GM21786 (cell line): ENCODE results near the gene GXYLT1.
"Not testable (repeated sequence)": the region's sequence is repeated elsewhere in the genome, so short reads cannot be mapped to it uniquely, and the experiment has no call there.

ENCODE experiments used
- ATAC-seq: cut with Tn5 transposase; IDR thresholded peaks from one replicate; pipeline ENCODE4 v1.9.1; 2021; ENCODE audit not compliant: unreplicated experiment

The GXYLT1 gene

DNA sequence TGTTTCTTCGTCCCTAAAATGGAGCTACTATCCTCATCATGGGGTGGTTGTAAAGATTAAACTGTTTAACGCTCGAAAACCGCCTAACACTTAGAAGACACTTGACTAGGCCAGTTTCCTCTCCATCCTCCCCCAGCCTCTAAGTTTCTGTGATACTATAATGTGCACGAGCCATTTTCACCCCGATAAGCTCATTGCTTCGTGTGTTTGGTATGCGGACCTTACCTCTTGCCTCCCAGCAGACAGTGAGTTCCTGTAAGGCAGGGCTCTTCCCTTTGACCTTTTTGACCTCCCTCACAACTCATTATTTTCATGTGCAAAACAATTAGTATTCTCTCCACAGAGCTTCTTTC lies 499 bp upstream of the GXYLT1 start:
- no peak for ATAC-seq

DNA sequence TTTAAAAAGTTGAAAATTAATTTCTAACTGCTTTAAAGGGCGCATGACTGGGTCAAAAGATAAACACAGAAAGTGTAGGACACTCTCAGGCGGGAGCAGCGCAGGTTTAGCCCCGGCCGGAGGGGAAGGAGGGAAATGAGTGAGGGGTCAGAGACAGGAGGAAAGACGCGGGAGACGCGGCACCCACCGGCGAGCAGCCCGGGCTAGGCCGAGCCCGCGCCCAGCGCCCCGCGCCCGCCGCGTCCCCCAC lies 591 bp downstream of the GXYLT1 start:
- no peak for ATAC-seq

DNA sequence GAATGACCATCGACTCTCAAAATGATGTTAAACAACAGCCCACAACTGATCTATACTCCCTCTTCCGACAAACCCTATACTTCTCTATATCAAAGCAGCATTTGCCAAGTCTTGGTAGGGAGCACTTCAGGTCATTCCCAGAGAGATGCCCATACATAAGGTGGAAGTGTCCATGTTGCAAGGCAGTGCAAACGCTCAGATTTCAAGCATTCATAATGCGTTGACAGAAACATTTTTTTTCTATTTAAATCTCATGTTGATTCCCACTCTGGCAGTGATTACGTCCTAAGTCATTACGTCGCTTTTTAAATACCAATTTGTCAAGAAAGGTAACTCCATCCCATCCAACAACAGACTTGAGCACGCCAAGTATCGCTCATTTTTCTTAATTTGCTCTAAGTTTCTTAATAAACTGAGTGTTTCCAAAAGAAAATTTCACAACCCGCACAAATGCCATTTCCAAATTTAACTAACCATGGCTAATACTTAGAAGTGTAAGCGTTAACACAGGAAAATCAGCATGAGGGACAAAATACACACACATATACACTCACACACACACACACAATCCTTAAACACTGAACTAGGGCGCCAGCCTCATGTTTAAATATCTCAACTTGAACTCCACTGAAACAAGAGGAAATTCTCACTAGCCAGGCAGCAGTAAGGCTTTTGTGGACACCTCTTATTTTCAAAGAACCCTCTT lies 1.1 kb downstream of the GXYLT1 start:
- ATAC-seq: no peak

DNA sequence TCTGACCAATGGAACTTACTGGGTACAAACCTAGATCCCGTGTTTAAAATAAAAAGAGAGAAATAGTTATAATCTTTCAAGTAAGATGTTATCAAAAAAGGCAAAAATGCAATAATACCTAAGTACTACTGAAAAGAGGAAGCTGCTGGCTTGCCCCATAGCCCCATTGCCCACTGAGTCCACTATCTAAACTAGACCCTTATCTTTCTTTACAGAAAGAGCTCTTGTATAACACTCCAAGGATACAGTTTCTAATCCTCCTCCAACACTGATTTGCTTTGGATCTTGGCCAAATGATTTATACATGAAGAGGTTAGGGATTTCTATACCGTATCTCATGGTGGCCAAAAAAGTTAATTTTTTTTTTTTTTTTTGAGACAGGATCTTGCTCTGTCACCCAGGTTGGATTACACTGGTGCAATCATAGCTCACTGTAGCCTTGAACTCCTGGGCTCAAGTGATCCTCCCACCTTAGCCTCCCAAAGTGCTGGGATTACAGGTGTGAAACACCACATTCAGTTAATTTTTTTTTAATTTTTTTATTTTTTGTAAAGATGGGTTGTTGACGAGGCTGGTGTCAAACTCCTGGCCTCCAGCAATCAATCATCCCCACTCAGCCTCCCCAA lies 2.6 kb downstream of the GXYLT1 start:
- no peak for ATAC-seq

DNA sequence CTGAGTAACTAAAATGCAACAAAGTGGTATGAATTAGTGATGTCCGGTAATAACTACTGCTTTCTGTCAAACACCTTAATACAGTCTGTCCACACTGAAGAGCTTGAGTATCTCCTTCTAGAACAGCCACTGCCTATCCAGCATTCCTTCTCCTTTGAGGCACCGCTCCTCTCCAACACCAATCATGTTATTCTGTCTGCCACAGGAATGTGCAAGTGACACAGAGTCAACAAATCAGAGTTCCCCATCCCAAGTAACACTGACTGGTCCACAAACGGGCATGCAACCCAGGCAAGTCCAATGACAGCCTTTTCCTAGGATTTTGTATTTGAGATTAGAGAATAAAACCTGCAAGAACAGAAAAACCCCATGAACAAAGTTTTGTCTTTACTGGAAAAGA lies 3.8 kb downstream of the GXYLT1 start:
- ATAC-seq: no peak

DNA sequence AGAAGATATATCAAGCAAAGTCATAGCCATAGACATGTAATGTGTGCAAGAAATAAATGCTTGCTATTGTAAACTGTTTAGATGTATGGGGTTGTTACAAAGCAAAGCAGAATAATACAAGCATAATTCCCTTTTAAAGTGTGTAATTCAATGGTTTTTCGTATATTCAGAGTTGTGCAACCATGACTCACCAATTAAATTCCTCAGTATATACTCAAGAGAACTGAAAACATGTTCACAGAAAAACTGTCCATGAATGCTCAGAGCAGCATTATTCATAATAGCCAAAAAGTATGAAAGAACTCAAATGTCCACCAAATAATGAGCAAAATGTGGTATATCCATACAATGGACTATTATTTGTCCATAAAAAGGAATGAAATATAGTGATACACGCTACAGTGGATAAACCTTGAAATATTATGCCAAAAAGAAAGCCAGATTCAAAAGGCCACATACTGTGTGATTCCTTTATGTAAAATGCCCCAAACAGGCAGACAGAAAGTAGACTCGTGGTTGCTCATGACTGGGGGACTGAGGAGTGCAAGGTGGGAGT lies 9.3 kb downstream of the GXYLT1 start:
- no peak for ATAC-seq

DNA sequence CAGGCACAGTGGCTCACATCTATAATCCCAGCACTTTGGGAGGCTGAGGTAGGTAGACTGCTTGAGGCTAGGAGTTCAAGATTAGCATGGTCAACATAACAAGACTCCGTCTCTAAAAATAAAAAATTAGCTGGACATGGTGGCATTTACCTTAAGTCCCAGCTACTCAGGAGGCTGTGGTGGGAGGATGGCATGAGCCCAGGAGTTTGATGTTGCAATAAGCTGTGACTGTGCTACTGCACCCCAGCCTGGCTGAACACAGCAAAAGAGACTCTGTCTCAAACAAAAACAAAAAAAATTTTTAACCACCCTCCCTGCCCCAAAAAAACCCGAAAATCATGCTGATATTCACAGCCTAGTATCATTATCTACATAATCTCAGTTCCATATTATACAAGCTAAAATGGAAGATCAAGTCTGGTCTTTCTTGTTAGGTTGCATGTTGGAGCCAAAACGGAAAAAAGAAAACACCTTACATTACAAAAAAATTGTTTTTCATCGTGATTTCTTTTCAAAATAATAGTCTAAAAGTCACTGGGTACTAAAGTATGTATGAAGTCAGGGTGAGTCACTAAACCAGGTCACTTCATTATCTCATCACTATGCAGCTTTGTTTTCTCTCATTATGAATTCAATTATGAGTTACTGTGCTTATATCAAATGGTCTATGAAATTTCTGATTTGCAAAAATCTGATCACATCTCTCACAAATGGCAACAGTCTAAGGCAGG lies 13.8 kb downstream of the GXYLT1 start:
- ATAC-seq: no peak

DNA sequence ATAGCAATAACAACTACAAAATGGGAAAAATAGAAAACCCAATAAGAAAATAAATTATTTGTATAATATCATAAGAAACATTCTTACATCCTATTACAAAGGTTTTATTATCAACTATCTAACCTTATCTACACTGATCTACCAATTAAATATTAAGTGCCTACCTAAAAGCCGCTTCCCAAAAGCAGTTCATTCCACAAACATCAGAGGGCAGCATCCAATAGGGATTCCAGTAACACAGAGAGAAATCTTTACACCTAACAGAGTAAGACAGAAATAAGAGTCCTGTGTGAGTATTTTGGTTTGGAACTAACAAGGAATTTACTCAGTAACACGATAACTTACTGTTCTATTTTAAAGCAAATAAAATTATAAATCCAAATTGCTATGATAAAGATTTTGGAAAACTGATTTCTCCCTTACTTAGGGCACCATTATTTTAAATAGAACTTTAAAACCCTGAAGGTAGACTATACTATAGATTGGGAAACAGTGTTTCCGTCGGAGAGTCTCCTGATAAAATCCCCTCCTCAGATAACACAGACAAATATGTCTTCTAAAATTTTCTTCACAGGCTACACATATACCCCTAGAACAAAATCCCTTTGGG lies 15.0 kb downstream of the GXYLT1 start:
- ATAC-seq: no peak

DNA sequence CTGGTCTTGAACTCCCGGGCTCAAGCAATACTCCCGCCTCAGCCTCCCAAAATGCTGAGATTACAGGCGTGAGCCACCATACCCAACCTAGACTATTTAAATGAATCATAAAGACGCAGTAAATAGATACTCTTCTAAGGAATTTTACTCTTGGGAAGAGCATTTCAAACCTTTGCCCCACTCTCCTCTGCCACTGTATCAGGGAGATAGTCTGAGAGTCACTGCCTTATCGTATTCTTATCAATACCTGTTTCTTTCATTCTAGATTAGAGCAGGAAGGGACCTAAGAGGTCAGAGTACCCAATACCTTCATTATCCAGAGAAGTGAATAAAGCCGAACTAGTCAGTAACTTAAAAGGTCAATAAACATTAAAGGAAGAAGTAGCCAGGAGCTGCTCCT lies 15.8 kb downstream of the GXYLT1 start:
- no peak for ATAC-seq

DNA sequence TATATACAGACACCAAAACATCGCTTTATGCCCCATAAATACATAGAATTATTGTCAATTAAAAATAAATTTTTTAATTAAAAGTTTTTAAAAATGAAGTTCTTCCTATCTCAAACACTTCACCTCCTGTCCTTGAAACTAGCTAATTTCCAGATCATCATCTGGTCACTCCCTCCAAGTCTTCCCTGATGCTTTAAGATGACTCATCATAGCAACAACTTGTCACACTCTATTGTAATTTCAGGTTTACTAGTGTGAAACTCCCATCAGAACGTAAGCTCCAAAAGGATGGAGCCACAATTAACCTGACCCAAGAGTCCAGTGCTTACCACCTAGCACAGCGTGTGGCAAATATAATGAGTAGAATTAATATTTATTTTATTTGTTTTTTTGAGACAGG lies 16.3 kb downstream of the GXYLT1 start:
- ATAC-seq: no peak

DNA sequence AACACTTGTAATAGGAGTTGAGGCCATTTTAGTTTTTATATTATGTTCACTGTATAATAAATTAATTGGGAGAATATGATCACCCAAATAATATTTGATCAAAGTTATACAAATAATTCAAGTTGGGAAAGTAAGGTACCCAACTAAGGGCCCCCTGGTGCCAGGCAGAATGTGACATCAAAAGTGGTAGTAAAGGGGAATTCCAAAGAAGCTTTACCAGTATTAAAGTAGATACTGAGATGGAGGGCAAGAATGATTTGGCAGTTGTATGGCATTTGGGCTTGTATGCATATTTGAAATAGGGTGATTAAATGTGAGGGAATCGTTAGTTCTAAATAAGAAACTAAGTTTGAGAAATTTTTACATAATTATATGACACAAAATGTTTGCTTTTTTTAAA lies 17.7 kb downstream of the GXYLT1 start:
- no peak for ATAC-seq

DNA sequence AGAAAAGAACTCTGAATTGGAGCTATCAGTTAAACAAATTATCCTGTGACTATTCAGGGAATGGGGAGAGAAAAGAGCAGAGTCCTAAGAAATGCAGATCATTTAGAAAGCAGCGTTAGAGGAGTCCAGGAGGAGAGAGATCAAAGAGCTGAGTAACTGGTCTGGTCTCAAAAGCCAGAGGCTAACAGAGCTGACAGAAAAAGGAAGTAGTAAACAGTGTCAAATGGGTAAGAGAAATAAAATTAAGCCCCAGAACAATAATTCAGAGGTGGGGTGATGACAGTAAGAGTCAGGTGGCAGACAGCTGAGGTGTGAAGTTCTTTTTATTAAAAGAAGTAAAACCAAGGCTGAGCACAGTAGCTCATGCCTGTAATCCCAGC lies 19.3 kb downstream of the GXYLT1 start:
- ATAC-seq: no peak

DNA sequence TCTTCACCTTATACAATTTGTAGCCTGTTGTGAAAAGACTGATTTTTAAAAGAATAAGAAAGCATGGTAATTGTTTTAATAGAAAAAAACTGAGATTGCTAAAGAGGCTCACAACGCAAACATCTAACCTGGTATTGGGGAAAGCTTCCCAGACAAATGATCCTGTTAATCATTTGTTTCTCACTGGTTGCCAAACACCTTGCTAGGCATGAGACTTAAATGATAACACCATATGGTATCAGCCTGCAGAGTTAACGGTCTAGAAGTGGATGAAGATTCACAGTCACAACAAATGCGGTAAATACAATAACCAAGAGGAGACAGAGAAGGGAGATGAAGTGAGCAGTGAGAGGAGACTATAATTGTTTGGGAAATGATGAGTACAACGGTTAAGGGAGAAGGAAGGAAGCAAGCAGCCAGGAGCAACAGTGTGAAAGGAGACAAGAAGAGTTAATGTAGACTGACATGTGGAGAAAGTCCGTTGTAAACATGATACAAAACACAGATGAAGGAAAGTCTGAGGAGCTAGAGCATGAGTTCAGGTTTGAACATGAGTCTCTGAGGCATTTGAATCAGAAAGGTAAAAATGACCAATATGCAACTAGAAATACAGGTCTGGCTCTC lies 19.8 kb downstream of the GXYLT1 start:
- no peak for ATAC-seq

DNA sequence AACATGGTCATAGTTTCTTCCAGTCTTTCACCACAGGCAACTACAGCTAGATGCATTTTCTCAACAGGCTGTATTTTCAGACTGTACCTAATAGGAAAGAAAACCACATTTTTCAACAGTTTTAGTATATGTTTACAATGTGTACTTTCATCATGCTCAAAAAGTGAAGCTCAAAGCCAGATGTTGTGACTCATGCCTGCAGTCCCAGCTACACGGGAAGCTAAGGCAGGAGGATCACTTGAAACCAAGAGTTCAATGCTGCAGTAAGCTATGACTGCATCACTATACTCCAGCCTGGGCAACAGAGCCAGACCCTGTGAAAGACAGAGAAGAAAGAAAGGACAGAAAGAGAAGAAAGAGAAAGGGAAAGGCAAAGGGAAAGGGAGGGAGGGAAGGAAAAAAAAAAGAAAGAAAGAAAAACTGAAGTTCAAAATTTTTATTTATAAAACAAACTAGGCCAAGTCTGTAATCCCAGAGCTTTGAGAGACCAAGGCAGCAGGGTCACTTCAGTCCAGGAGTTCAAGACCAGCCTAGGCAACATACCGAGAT lies 25.5 kb downstream of the GXYLT1 start:
- ATAC-seq: no peak

DNA sequence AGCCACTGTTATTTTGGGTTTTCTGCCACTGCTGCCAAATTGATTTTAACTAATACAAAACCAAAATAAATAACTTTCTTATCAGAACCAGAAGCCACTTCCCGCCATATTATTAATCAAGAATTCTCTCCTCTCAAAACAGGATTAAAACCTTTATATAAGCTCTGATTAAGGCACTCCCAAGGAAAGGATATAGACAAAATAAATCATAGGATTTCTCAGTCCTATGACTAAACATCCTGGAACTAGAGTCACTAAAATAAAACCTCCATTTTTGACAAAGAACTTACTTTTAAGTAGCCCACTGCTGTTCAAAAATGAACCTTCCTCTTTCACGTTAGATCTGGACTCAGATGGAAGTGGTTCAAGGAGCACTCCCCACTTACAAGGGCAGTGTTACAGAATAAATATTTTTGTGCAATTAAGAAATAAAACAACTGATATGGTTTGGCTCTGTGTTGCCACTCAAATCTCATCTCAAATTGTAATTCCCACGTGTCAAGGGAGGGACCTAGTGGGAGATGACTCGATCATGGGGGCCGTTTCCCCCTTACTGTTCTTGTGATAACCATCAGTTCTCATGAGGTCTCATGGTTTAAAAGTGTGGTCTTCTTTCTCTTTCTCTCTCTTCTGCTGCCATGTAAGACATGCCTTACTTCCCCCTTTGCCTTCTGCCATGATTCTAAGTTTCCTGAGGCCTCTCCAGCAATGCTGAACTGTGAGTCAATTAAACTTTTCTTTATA lies 26.4 kb downstream of the GXYLT1 start:
- no peak for ATAC-seq

DNA sequence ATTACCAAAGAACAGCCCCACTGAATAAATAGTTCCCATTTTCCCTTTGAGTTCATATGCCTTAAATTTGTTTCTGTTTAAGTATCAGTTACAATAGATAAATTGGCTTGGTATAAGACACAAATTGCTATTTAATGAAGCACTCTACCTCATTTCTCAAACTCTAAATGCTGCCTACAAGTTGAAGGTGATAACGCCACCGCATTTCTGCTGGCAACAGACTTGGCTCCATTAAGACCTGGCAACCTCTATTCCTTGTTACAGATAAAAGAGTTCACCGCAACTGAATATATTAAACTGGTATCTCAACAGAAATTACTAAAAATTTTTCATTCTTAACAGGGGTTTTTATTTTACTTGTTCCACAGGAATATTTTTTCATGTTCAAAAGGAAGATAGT lies 35.6 kb downstream of the GXYLT1 start:
- no peak for ATAC-seq

DNA sequence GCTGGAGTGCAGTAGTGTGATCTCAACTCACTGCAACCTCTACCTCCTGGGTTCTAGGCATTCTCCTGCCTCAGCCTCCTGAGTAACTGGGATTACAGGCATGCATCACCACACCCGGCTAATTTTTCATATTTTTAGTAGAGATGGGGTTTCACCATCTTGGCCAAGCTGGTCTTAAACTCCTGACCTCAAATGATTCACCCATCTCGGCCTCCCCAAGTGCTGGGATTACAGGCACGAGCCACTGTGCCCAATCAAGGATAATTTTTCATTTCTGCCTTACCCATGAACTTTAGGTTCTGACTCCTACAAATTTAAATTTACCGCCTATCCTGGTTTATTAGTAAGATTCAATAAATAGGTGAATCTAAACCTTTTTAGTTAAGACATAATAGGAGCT lies 37.9 kb downstream of the GXYLT1 start:
- not testable (repeated sequence) for ATAC-seq

DNA sequence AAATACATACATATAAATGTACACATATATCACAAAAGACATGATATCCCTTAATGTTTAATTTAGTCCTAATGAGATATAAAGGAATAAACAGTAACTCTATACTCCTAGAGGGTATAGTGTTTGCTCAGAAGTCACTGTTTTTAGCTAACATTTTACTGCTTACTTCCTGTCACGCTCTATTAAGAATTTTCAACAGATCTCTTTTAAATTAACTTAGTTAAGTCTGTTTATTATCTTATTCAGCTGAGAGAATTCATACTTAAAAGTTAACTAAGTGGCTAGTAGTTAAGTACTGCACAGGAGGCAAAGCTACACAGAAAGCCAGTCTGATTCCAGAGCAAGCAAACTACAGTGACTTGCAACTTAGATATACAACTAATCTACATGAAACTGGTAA lies 39.9 kb downstream of the GXYLT1 start:
- ATAC-seq: no peak

DNA sequence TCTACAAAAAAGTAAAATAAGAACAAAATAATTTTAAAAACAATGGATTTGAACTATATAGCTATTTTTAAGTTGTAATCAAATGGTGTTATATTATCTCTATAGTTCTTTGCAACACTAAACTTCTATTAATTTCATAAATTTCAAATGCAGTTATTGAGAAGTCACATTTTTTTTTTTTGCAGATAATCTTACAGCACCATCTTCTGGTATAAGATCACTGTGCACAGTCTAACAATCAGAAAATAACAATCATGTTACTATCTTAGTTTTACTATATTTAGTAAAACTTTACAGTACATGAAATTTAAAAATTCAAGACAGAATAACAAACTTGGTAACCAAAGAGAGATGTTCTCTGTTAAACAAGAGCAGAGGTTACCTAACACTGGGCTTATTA lies 40.6 kb downstream of the GXYLT1 start:
- ATAC-seq: no peak

DNA sequence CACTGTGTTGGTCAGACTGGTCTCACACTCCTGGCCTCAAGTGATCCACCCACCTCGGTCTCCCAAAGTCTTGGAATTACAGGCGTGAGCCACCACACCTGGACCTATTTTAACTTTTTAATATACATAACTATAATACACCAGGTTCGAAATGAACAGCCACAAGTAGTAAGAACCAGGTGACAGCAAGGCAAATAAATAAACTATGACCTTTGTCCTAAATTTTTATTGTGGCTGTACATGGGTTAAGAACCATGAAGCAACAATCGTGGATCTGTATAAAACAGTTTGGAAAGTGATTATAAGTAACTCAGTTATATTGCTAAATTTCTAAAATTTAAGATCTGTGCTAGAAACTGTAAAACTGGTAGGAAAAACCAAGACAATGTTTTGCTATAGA lies 41.5 kb downstream of the GXYLT1 start:
- no peak for ATAC-seq

DNA sequence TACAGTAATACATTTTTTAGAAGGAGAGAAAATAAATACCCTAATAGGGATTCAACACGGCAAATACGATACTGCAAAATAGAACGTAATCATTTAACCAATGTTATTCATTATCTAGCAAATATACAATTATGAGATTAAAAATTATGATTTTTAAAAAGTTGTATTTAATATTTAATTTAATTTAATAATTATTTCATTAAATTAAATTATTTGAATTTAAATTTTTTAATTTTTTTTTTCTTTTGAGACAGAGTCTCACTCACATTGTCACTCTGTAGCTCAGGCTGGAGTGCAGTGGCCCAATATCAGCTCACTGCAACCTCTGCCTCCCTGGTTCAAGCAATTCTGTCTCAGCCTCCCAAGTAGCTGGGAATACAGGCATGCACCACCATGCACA lies 42.0 kb downstream of the GXYLT1 start:
- no peak for ATAC-seq
